Astrocyte (in vitro differentiated cells and primary cell): ENCODE measurements around the gene APOL1. TPM values are rescaled to one million over a fixed set of nuclear protein-coding genes. Genes with fewer than 3 reads are reported as not detected.
"Not testable (repeated sequence)": the region's sequence is repeated elsewhere in the genome, so short reads cannot be mapped to it uniquely, and the experiment has no call there.

ENCODE experiments used
- DNase-seq: peaks from one replicate; pipeline ENCODE4 v3.0.0-alpha.2; 2010; ENCODE audit warnings: low read depth
- FAIRE-seq: peaks from 2 replicates; lab custom pipeline; 2011; peaks lifted over from hg19 to GRCh38; lab: Jason Lieb, UNC
- H2AFZ ChIP-seq: 2 replicates; pipeline ENCODE4 v1.6.0; 2012; ENCODE audit warnings: low read depth, low read length, inconsistent platforms
- H3K27ac ChIP-seq: 2 replicates; pipeline ENCODE4 v1.5.1; 2011; ENCODE audit warnings: low read depth, low read length, inconsistent platforms
- H3K27me3 ChIP-seq: 2 replicates; pipeline ENCODE4 v1.6.0; 2011; ENCODE audit warnings: low read length, inconsistent platforms; ENCODE audit not compliant: insufficient read depth
- H3K36me3 ChIP-seq: 2 replicates; pipeline ENCODE4 v1.5.1; 2011; ENCODE audit warnings: low read length, inconsistent platforms; ENCODE audit not compliant: insufficient read depth
- H3K4me1 ChIP-seq: 2 replicates; pipeline ENCODE4 v1.5.1; 2011; ENCODE audit warnings: low read length, inconsistent platforms; ENCODE audit not compliant: insufficient read depth
- H3K4me2 ChIP-seq: 2 replicates; pipeline ENCODE4 v1.6.0; 2012; ENCODE audit warnings: low read length, inconsistent platforms
- H3K4me3 ChIP-seq: 2 replicates; pipeline ENCODE4 v1.5.1; 2011; ENCODE audit warnings: low read depth, mild to moderate bottlenecking, low read length, inconsistent platforms; ENCODE audit not compliant: insufficient read depth
- H3K79me2 ChIP-seq: 2 replicates; pipeline ENCODE4 v1.6.0; 2012; ENCODE audit warnings: mild to moderate bottlenecking, low read length, inconsistent platforms; ENCODE audit not compliant: insufficient read depth
- H3K9ac ChIP-seq: 2 replicates; pipeline ENCODE4 v1.6.0; 2012; ENCODE audit warnings: mild to moderate bottlenecking, low read length, inconsistent platforms
- H3K9me3 ChIP-seq: 2 replicates; pipeline ENCODE4 v1.5.1; 2012; ENCODE audit warnings: low read depth, mild to moderate bottlenecking, low read length, inconsistent platforms; ENCODE audit not compliant: insufficient read depth
- H4K20me1 ChIP-seq: 2 replicates; pipeline ENCODE4 v1.6.0; 2012; ENCODE audit warnings: low read length, inconsistent platforms; ENCODE audit not compliant: insufficient read depth
- H3K27ac Mint-ChIP-seq: one replicate; pipeline ENCODE4 v1.8.0; 2021; ENCODE audit warnings: mild to moderate bottlenecking, mixed read lengths; ENCODE audit not compliant: unreplicated experiment
- H3K27me3 Mint-ChIP-seq: one replicate; pipeline ENCODE4 v1.8.0; 2021; ENCODE audit warnings: low read depth, mixed read lengths; ENCODE audit not compliant: unreplicated experiment
- H3K36me3 Mint-ChIP-seq: one replicate; pipeline ENCODE4 v1.8.0; 2021; ENCODE audit warnings: low read depth, mixed read lengths; ENCODE audit not compliant: unreplicated experiment
- H3K4me1 Mint-ChIP-seq: one replicate; pipeline ENCODE4 v1.8.0; 2021; ENCODE audit warnings: low read depth, mixed read lengths; ENCODE audit not compliant: unreplicated experiment
- H3K4me3 Mint-ChIP-seq: one replicate; pipeline ENCODE4 v1.8.0; 2021; ENCODE audit warnings: mild to moderate bottlenecking, moderate library complexity, mixed read lengths; ENCODE audit not compliant: unreplicated experiment
- H3K9me3 Mint-ChIP-seq: one replicate; pipeline ENCODE4 v1.8.0; 2021; ENCODE audit warnings: mild to moderate bottlenecking, mixed read lengths; ENCODE audit not compliant: unreplicated experiment
- EZH2 ChIP-seq: IDR thresholded peaks from 2 replicates; pipeline ENCODE4 v1.6.1; 2012; ENCODE audit warnings: mild to moderate bottlenecking, low read length, inconsistent platforms; ENCODE audit not compliant: insufficient read depth
- total RNA-seq: library from RNA; stranded (reverse); gene quantifications from 2 replicates; pipeline ENCODE4 v1.2.1, GENCODE V29; 2021
- TF ChIP-seq, protein P1 (sequence below): IDR thresholded peaks from 2 replicates; pipeline ENCODE4 v1.5.1; 2011; ENCODE audit warnings: low read depth, mild to moderate bottlenecking, inconsistent platforms, low read length, moderate library complexity; ENCODE audit not compliant: insufficient read depth

Gene APOL1
- total RNA-seq, 1 donor from 2014 or later = 3.9 TPM

DNA sequence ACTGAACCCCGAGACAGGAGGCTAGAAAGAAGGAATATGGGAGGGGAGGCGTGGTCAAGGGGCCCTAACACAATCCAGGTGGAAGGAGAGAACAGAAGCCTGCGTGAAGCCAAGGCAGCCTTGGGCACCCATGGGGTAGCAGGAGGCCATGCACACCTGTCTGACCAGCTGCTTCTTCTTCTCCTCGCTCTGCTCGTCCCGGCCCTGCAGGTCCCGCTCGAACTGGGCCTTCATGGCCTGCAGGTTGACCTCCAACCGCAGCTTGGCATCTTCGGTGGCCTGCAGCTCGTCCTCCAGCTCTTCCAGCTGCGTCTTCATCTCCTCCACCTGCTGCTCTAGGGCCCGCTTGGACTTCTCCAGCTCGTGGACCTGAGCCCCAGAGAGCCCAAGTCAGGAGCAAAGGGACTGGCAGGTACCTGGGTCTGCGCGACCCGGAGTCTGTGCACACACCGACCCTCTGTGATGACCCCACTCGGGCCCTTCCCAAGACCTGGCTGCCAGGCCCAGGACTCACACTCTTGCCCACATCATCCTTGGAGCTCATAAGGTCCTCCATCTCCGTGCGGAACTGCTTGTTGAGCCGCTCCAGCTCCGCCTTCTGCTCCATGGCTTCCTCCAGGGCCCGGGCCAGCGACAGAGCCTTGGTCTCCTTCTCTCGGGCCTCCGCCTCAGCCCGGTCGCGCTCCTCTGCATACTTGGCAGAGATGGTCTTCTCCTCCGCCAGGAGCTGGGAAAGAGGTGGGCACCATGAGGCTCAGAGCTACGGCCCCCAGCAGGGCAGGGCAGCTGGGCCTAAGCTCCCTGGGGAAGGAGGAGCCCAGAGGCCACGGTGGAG, 35.9 kb downstream of the APOL1 start:
- H3K9me3 Mint-ChIP-seq = no peaks in the 10 kb centered on the region
- Histone ChIP-seq H3K36me3 (peaks cover 73% of the 10 kb centered on the region), H4K20me1 (peaks cover 86% of the 10 kb centered on the region), H3K79me2 (peaks cover 70% of the 10 kb centered on the region), H3K9me3 (no peaks in the 10 kb centered on the region), H2AFZ (no peak overlapping the region), H3K4me1 (no peaks in the 10 kb centered on the region), H3K4me2 (no peak overlapping the region), H3K27me3 (no peaks in the 10 kb centered on the region), H3K4me3 (no peak overlapping the region), H3K27ac (no peak overlapping the region), H3K9ac (no peak overlapping the region)
- H3K27ac Mint-ChIP-seq = no peak overlapping the region
- TF ChIP-seq, protein P1, sequence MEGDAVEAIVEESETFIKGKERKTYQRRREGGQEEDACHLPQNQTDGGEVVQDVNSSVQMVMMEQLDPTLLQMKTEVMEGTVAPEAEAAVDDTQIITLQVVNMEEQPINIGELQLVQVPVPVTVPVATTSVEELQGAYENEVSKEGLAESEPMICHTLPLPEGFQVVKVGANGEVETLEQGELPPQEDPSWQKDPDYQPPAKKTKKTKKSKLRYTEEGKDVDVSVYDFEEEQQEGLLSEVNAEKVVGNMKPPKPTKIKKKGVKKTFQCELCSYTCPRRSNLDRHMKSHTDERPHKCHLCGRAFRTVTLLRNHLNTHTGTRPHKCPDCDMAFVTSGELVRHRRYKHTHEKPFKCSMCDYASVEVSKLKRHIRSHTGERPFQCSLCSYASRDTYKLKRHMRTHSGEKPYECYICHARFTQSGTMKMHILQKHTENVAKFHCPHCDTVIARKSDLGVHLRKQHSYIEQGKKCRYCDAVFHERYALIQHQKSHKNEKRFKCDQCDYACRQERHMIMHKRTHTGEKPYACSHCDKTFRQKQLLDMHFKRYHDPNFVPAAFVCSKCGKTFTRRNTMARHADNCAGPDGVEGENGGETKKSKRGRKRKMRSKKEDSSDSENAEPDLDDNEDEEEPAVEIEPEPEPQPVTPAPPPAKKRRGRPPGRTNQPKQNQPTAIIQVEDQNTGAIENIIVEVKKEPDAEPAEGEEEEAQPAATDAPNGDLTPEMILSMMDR = no peak
- no peak for TF ChIP-seq EZH2
- peaks cover 40% of the 10 kb centered on the region for H3K36me3 Mint-ChIP-seq
- H3K27me3 Mint-ChIP-seq = no peaks in the 10 kb centered on the region
- no peak for FAIRE-seq
- H3K4me1 Mint-ChIP-seq = peaks cover 25% of the 10 kb centered on the region
- no peak for DNase-seq
- no peak overlapping the region for H3K4me3 Mint-ChIP-seq

DNA sequence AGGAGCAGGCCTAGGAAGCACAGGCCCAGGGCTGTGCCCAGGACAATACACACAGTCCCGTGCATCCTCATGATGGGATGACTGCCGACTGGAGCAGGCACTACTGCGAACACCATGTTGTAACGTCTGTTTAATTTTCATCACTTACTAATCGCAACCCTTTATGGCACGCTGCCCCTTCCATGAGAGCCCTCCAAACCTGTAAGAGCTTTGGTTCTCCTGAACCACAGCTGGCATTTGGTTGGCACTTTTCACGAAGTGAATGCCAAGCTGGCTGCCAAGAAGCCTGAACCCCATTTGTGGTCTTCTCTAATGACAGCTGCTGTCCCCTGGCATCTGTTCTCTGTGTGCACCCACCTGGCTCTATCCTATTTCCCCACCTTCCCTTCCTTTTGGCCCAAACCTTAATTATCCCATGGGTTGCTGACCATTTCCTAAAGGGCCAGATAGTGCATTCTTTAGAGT, 36.5 kb downstream of the APOL1 start:
- no peak for DNase-seq
- TF ChIP-seq, protein P1 = no peak
- no peak for TF ChIP-seq EZH2
- no peak for FAIRE-seq
- Histone ChIP-seq H3K4me2 (no peak overlapping the region), H3K4me1 (no peaks in the 10 kb centered on the region), H3K27ac (no peak overlapping the region), H3K36me3 (peaks cover 73% of the 10 kb centered on the region), H4K20me1 (peaks cover 86% of the 10 kb centered on the region), H3K27me3 (no peaks in the 10 kb centered on the region), H3K4me3 (no peak overlapping the region), H2AFZ (no peak overlapping the region), H3K9me3 (no peaks in the 10 kb centered on the region), H3K9ac (no peak overlapping the region), H3K79me2 (peaks cover 73% of the 10 kb centered on the region)
- peaks cover 40% of the 10 kb centered on the region for H3K36me3 Mint-ChIP-seq
- H3K27ac Mint-ChIP-seq = peak overlapping the region; percentile 91
- H3K9me3 Mint-ChIP-seq = no peaks in the 10 kb centered on the region
- H3K4me3 Mint-ChIP-seq = no peak overlapping the region
- no peaks in the 10 kb centered on the region for H3K27me3 Mint-ChIP-seq
- H3K4me1 Mint-ChIP-seq = peaks cover 25% of the 10 kb centered on the region

DNA sequence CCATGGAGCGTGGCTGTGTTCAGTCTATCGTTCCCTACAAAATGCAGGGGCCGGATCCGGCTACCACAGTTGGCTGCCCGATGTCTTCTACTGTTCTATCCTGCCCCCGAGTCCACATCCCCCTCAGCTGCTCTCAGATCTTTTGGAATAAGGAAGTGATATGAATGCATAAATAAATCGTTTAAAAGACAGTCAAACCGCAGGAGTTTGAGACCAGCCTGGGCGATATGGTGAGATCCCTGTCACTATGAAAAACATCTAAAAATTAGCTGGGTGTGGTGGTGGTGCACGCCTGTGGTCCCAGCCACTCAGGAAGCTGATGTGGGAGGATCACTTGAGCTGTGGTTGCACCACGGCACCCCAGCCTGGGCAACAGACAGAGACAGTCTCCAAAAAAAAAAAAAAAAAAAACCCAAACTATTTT, 37.0 kb downstream of the APOL1 start:
- H3K27me3 ChIP-seq, H3K4me1 ChIP-seq, H3K27me3 Mint-ChIP-seq, FAIRE-seq, H3K9me3 ChIP-seq, H3K9ac ChIP-seq, DNase-seq, H3K4me2 ChIP-seq, H3K4me3 ChIP-seq, H2AFZ ChIP-seq, H3K9me3 Mint-ChIP-seq, H3K27ac ChIP-seq: not testable (repeated sequence)
- Mint-ChIP-seq H3K27ac (peak overlapping the region; percentile 91), H3K4me3 (peak overlapping the region; percentile 4), H3K36me3 (peaks cover 39% of the 10 kb centered on the region), H3K4me1 (peaks cover 25% of the 10 kb centered on the region)
- peaks cover 86% of the 10 kb centered on the region for H4K20me1 ChIP-seq
- H3K36me3 ChIP-seq = peaks cover 73% of the 10 kb centered on the region
- peaks cover 73% of the 10 kb centered on the region for H3K79me2 ChIP-seq

DNA sequence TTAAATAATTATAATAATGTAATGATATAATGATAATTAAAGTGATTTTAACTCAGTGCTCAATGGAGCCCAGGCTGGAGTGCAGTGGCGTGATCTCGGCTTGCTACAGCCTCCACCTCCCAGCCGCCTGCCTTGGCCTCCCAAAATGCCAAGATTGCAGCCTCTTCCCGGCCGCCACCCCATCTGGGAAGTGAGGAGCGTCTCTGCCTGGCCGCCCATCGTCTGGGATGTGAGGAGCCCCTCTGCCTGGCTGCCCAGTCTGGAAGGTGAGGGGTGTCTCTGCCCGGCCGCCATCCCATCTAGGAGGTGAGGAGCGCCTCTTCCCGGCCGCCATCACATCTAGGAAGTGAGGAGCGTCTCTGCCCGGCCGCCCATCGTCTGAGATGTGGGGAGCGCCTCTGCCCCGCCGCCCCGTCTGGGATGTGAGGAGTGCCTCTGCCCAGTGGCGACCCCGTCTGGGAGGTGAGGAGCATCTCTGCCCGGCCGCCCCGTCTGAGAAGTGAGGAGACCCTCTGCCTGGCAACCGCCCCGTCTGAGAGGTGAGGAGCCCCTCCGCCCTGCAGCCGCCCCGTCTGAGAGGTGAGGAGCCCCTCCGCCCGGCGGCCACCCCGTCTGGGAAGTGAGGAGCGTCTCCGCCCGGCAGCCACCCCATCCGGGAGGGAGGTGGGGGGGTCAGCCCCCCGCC, 37.6 kb downstream of the APOL1 start:
- FAIRE-seq, H3K4me1 ChIP-seq: not testable (repeated sequence)
- peaks cover 73% of the 10 kb centered on the region for H3K79me2 ChIP-seq

More for the DNA sequence above, 37.6 kb downstream of the APOL1 start:
- Mint-ChIP-seq H3K27ac (peak overlapping the region; percentile 91), H3K36me3 (peaks cover 39% of the 10 kb centered on the region), H3K4me1 (peaks cover 25% of the 10 kb centered on the region)
- not testable (repeated sequence) for H3K4me2 ChIP-seq, H3K4me3 Mint-ChIP-seq, H3K9ac ChIP-seq, H2AFZ ChIP-seq, H3K4me3 ChIP-seq, H3K27me3 Mint-ChIP-seq, H3K9me3 Mint-ChIP-seq, H3K9me3 ChIP-seq, DNase-seq, H3K27me3 ChIP-seq, H3K27ac ChIP-seq
- peaks cover 74% of the 10 kb centered on the region for H3K36me3 ChIP-seq
- H4K20me1 ChIP-seq = peaks cover 86% of the 10 kb centered on the region
